ENCODE data around the gene ADCY9. TPM values are rescaled to one million over a fixed set of nuclear protein-coding genes. Genes with fewer than 3 reads are reported as not detected.

The ADCY9 gene
- total RNA-seq, 1 experiment from 2014 or later = 11.5 TPM

GRCh38 chr16:4019371-4019791, 96.9 kb downstream of the ADCY9 start:
- no peak overlapping the region for H3K27ac Mint-ChIP-seq
- H3K9me3 Mint-ChIP-seq = no peaks in the 10 kb centered on the region
- no peak for ATAC-seq
- no peak overlapping the region for H3K4me3 Mint-ChIP-seq
- H3K4me1 Mint-ChIP-seq = peaks cover 20% of the 10 kb centered on the region
- H3K36me3 Mint-ChIP-seq = no peaks in the 10 kb centered on the region
- H3K27me3 Mint-ChIP-seq (ENCODE audit: low read depth) = no peaks in the 10 kb centered on the region
- no peak for DNase-seq (ENCODE audit: low spot score)
- CTCF ChIA-PET = no interaction called here
- POLR2A ChIA-PET = no interaction called here
- TF ChIP-seq ZMAT4 (CRISPR knock-in tag; IDR thresholded peaks at IDR 0.05) (no peak), ZNF232 (CRISPR knock-in tag; IDR thresholded peaks at IDR 0.05) (no peak), AR (CRISPR knock-in tag; IDR thresholded peaks at IDR 0.05) (no peak), GABPB1 (CRISPR knock-in tag; IDR thresholded peaks at IDR 0.05) (no peak)

GRCh38 chr16:4018391-4018790, 97.9 kb downstream of the ADCY9 start:
- ATAC-seq = no peak

GRCh38 chr16:4017807-4018206, 98.4 kb downstream of the ADCY9 start:
- H3K4me1 Mint-ChIP-seq = peaks cover 29% of the 10 kb centered on the region
- no peak for TF ChIP-seq E2F5 (CRISPR knock-in tag; IDR thresholded peaks at IDR 0.05)
- no peak for TF ChIP-seq FOXP1 (CRISPR knock-in tag; IDR thresholded peaks at IDR 0.05; ENCODE audit: borderline replicate concordance)
- TF ChIP-seq NR2C2 (CRISPR knock-in tag; IDR thresholded peaks at IDR 0.05) = no peak
- TF ChIP-seq FOXK1 (CRISPR knock-in tag; IDR thresholded peaks at IDR 0.05) = no peak
- DNase-seq (ENCODE audit: low spot score) (no peak), ATAC-seq (no peak)
- ChIA-PET CTCF (interaction anchor here (0.6 to 1.8 kb wide), 2 partner anchors 10 to 35 kb away, joined by 3 to 5 read pairs; no protein-coding TSS in a partner anchor), POLR2A (no interaction called here)
- H3K27me3 Mint-ChIP-seq (ENCODE audit: low read depth) = no peaks in the 10 kb centered on the region
- H3K9me3 Mint-ChIP-seq = no peaks in the 10 kb centered on the region
- H3K4me3 Mint-ChIP-seq = no peak overlapping the region
- no peaks in the 10 kb centered on the region for H3K36me3 Mint-ChIP-seq
- H3K27ac Mint-ChIP-seq = no peak overlapping the region

More at GRCh38 chr16:4018391-4018790, 97.9 kb downstream of the ADCY9 start:
- ChIA-PET POLR2A (no interaction called here), CTCF (no interaction called here)
- no peak overlapping the region for H3K27ac Mint-ChIP-seq
- no peaks in the 10 kb centered on the region for H3K9me3 Mint-ChIP-seq
- no peaks in the 10 kb centered on the region for H3K27me3 Mint-ChIP-seq (ENCODE audit: low read depth)
- no peak overlapping the region for H3K4me3 Mint-ChIP-seq
- H3K36me3 Mint-ChIP-seq = no peaks in the 10 kb centered on the region
- H3K4me1 Mint-ChIP-seq = peaks cover 26% of the 10 kb centered on the region
- no peak for DNase-seq (ENCODE audit: low spot score)
- TF ChIP-seq GTF2I (CRISPR knock-in tag; conservative IDR thresholded peaks at IDR 0.05) (no peak), NFATC4 (CRISPR knock-in tag; IDR thresholded peaks at IDR 0.05) (no peak), HMGA2 (CRISPR knock-in tag; IDR thresholded peaks at IDR 0.05) (no peak), ZNF263 (CRISPR knock-in tag; IDR thresholded peaks at IDR 0.05; ENCODE audit: low read depth) (no peak), SP1 (CRISPR knock-in tag; conservative IDR thresholded peaks at IDR 0.05) (no peak), NR2C2 (CRISPR knock-in tag; IDR thresholded peaks at IDR 0.05) (no peak), ZNF671 (CRISPR knock-in tag; IDR thresholded peaks at IDR 0.05) (no peak), RORB (CRISPR knock-in tag; IDR thresholded peaks at IDR 0.05) (no peak), JUN (CRISPR knock-in tag; IDR thresholded peaks at IDR 0.05) (no peak)

GRCh38 chr16:4016658-4017057, 99.6 kb downstream of the ADCY9 start:
- no peak for DNase-seq (ENCODE audit: low spot score)
- POLR2A ChIA-PET = no interaction called here
- H3K4me1 Mint-ChIP-seq = peaks cover 38% of the 10 kb centered on the region
- no peak for TF ChIP-seq ZNF281 (CRISPR knock-in tag; IDR thresholded peaks at IDR 0.05)
- no peak for TF ChIP-seq CDX4 (CRISPR knock-in tag; IDR thresholded peaks at IDR 0.05; ENCODE audit: borderline replicate concordance)
- TF ChIP-seq ATF6 (CRISPR knock-in tag; IDR thresholded peaks at IDR 0.05) = no peak
- TF ChIP-seq NFE2L1 (CRISPR knock-in tag; IDR thresholded peaks at IDR 0.05) = no peak
- no peak for TF ChIP-seq NFYB (CRISPR knock-in tag; conservative IDR thresholded peaks at IDR 0.05; ENCODE audit: low read depth)
- no peak for TF ChIP-seq NFATC4 (CRISPR knock-in tag; IDR thresholded peaks at IDR 0.05)

More at GRCh38 chr16:4016658-4017057, 99.6 kb downstream of the ADCY9 start:
- no peaks in the 10 kb centered on the region for H3K9me3 Mint-ChIP-seq
- H3K27me3 Mint-ChIP-seq (ENCODE audit: low read depth) = no peaks in the 10 kb centered on the region
- no peak for ATAC-seq
- H3K27ac Mint-ChIP-seq = peak overlapping the region; percentile 5; the same call in 1 of the 2 replicates
- no peaks in the 10 kb centered on the region for H3K36me3 Mint-ChIP-seq
- CTCF ChIA-PET = interaction anchor here (0.8 to 1.8 kb wide), 3 partner anchors 34 to 237 kb away, joined by 4 to 6 read pairs (median 5); no protein-coding TSS in a partner anchor
- H3K4me3 Mint-ChIP-seq = no peak overlapping the region
